ENCODE measurements around the gene CACNA1H. TPM values are rescaled to one million over a fixed set of nuclear protein-coding genes. Genes with fewer than 3 reads are reported as not detected.
A peak's percentile ranks its signal among the peaks of the same experiment; 100 is the strongest.
"Not testable (repeated sequence)": the region's sequence is repeated elsewhere in the genome, so short reads cannot be mapped to it uniquely, and the experiment has no call there.

CACNA1H gene
- total RNA-seq, 2 experiments from 2014 or later = 0.86 to 0.98 TPM

DNA sequence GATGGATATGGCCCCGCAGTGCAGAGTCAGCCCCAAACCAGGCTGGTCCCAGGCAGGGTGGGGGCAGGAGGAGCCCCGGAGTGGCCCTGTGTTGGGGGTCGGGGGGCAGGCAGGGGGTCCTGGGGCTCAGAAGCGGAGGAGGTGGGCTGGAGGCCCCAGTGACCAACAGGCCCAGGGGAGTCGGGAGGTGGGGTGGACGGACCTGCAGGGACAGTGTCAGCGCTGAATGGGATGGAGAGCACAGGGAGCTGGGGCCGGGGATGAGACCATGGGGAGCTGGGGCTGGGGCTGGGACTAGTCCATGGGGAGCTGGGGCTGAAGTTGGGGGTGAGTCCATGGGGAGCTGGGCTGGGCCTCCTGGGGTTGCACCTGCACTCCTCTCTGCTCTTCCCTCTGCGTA lies 86.7 kb downstream of the CACNA1H start:
- intact Hi-C loops (cut with DNase I, micrococcal nuclease); H3K4me1 Mint-ChIP-seq; H3K27me3 Mint-ChIP-seq; CTCF ChIA-PET; H3K9me3 Mint-ChIP-seq (ENCODE audit: low read depth); H3K27ac Mint-ChIP-seq; H3K4me3 Mint-ChIP-seq; POLR2A ChIA-PET; H3K36me3 Mint-ChIP-seq (ENCODE audit: low read depth); ATAC-seq; DNase-seq: not testable (repeated sequence)

DNA sequence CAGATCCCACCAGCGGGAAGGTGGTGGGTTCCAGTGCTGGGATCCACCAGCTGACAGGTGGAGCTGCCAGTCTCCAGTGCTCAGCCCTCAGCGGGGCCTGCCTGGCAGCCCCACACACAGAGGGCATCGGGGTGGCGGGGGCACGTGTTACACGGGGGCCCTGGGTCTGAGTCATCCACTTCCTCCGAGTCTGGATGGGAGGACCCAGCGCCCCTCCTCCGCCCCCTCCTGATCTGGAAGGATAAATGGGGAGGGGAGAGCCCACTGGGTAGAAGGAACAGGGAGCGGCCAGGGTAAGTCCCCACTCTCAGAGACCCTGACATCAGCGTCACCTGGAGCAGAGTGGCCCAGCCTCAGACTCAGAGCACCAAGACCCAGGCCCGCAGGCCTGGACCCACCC lies 87.5 kb downstream of the CACNA1H start, which contains the start of gene TPSAB1:
Gene TPSAB1 (plus strand): TSS at position 270 of the 400 bp plus-strand sequence. CDS start 234 bp downstream, outside the sequence.
- intact Hi-C loops (cut with DNase I, micrococcal nuclease); POLR2A ChIA-PET; ATAC-seq: not testable (repeated sequence)

DNA sequence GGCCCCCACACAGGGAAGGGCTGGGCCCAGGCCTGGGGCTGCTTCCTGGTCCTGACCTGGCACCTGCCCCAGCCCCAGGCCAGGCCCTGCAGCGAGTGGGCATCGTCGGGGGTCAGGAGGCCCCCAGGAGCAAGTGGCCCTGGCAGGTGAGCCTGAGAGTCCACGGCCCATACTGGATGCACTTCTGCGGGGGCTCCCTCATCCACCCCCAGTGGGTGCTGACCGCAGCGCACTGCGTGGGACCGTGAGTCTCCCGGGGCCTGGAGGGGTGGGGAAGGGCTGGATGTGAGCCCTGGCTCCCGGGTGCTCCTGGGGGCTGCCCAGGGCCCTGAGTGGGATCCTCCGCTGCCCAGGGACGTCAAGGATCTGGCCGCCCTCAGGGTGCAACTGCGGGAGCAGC lies 88.2 kb downstream of the CACNA1H start:
- POLR2A ChIA-PET; intact Hi-C loops (cut with DNase I, micrococcal nuclease); CTCF ChIA-PET: not testable (repeated sequence)

More for the DNA sequence above, 87.5 kb downstream of the CACNA1H start, which contains the start of gene TPSAB1:
- CTCF ChIA-PET; H3K9me3 Mint-ChIP-seq (ENCODE audit: low read depth); H3K27me3 Mint-ChIP-seq; H3K36me3 Mint-ChIP-seq (ENCODE audit: low read depth); H3K27ac Mint-ChIP-seq; H3K4me3 Mint-ChIP-seq; DNase-seq; H3K4me1 Mint-ChIP-seq: not testable (repeated sequence)

DNA sequence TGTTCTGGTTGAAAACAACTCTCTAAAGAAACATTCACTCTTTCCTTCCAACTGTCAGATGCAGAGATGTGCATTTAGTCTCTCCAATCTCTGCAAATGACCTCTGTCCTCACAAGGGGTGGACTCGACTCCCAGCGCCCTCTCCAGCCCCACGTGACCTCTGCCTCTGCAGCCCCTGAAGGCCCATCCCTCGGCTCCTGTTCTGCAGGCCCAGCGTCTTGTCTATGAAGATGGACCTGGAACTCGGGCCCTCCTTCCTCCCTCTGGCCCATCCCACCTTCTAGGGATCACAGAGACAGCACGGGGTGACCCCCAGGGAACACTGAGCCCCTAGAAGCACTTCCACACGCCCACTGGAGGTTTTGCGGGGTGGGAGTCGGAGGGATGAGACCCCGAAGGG lies 90.5 kb downstream of the CACNA1H start:
- H3K36me3 Mint-ChIP-seq (ENCODE audit: low read depth); H3K27ac Mint-ChIP-seq: not testable (repeated sequence)

More for the DNA sequence above, 88.2 kb downstream of the CACNA1H start:
- not testable (repeated sequence) for H3K36me3 Mint-ChIP-seq (ENCODE audit: low read depth); H3K27ac Mint-ChIP-seq; ATAC-seq; H3K27me3 Mint-ChIP-seq; DNase-seq; H3K4me1 Mint-ChIP-seq; H3K9me3 Mint-ChIP-seq (ENCODE audit: low read depth); H3K4me3 Mint-ChIP-seq

DNA sequence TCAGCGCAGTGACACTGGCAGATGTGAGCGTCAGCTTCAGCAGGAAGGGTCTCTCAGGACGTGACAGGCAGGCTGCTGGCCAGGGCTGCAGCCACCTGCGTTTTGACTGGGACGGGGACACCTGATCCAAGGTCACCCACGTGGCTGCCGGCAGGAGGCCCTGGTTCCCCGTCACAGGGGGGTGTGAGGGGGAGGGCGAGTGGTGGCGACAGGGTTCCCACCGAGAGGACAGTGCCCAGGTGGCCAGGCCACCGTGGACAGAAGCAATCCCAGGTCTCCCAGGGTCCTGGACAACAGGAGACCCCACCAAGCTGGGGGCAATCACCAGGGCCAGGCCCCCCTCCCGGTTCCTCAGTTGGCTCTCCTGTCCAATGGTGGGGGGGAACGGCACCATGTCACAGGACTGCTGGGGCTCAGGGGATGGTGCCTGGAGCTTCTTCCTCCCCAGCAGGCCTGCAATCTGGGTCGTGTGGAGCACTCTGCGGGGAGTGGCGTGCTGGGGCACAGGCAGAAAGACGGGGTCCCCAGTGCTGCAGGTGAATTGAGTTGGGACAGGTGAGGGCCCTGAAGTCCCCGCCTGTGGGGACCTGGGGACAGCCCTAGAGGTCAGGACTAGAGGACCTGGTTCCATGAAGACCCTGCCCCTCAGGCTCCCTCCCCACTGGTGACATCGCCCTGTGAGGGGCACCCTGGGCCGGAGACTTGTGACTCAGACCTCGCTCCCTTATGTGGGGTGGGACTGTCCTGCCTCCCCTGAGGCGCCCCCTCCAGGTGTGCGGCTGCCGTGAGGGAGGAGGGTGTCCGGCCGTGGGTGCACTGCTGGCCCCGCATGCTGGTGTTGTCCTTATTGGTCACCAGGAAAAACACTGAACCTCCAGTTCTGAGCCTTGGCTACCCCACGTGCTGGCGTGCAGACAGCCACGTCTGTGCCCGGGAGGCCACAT lies 91.3 kb downstream of the CACNA1H start:
- DNase-seq; intact Hi-C loops (cut with DNase I, micrococcal nuclease); ATAC-seq; H3K4me3 Mint-ChIP-seq; H3K27me3 Mint-ChIP-seq; H3K4me1 Mint-ChIP-seq; H3K36me3 Mint-ChIP-seq (ENCODE audit: low read depth); H3K27ac Mint-ChIP-seq; POLR2A ChIA-PET; H3K9me3 Mint-ChIP-seq (ENCODE audit: low read depth): not testable (repeated sequence)
- CTCF ChIA-PET = interaction anchor here (0.6 kb wide), 1 partner anchor 134 kb away, joined by 3 read pairs; no protein-coding TSS in a partner anchor

More for the DNA sequence above, 90.5 kb downstream of the CACNA1H start:
- CTCF ChIA-PET; DNase-seq; H3K4me3 Mint-ChIP-seq; ATAC-seq; H3K4me1 Mint-ChIP-seq; intact Hi-C loops (cut with DNase I, micrococcal nuclease); H3K9me3 Mint-ChIP-seq (ENCODE audit: low read depth); H3K27me3 Mint-ChIP-seq; POLR2A ChIA-PET: not testable (repeated sequence)

DNA sequence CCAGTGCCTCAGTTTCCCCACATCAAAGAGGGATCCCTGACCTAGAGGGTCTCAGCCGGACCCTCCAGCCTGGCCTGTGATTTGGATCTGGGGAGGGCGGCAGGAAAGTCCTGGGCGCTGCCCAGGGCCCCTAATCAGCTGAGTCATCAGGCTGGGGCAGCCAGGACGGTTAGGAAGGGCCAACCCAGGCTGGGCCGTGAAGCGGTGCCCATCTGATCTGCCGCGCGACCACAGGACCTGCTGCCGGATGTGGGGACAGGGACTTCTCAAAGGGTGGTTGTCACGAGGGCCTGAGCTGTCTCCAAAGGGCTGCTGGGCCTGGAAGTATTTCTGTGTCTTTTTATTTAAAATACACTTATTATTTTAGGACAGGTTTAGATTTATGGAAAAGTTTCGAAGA lies 92.0 kb downstream of the CACNA1H start:
- Mint-ChIP-seq H3K27me3 (peaks cover 8% of the 10 kb centered on the region), H3K27ac (no peak overlapping the region), H3K9me3 (ENCODE audit: low read depth) (no peaks in the 10 kb centered on the region), H3K4me3 (no peak overlapping the region), H3K4me1 (no peaks in the 10 kb centered on the region), H3K36me3 (ENCODE audit: low read depth) (no peaks in the 10 kb centered on the region)
- no peak for ATAC-seq
- ChIA-PET CTCF (interaction anchor here (0.5 to 0.6 kb wide), 2 partner anchors 133 to 682 kb away, joined by 3 read pairs; no protein-coding TSS in a partner anchor), POLR2A (no interaction called here)
- intact Hi-C loops (cut with DNase I, micrococcal nuclease) = no loop called here
- DNase-seq = peak; percentile 36

DNA sequence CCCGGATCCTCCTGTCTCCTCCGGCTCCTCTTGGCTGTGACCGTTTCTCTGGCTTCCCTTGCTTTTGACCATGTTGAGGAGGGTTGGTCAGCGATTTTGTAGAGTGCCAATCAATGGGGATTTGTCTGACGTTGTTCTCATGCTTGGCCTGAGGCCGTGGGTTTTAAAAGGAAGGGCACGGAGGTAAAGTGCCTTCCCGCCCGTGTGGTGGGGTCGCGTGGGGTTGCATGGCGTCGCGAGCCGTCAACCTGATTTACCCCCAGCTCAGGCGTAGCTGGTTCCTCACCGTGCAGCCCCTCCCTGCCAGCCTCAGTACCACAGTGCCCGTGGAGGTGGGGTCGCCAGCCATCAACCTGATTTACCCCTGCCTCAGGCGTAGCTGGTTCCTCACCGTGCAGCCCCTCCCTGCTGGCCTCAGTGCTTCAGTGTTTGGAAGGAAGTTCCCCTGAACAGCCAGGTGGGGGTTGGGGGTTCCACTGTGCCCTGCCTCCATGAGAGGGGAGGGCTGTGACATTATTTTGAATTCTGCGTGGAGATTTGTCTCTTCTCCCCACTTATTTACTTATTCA lies 92.6 kb downstream of the CACNA1H start:
- no peaks in the 10 kb centered on the region for H3K36me3 Mint-ChIP-seq (ENCODE audit: low read depth)
- no peak overlapping the region for H3K4me3 Mint-ChIP-seq
- ATAC-seq (no peak), DNase-seq (no peak)
- H3K9me3 Mint-ChIP-seq (ENCODE audit: low read depth) = no peaks in the 10 kb centered on the region
- no peaks in the 10 kb centered on the region for H3K4me1 Mint-ChIP-seq
- peaks cover 8% of the 10 kb centered on the region for H3K27me3 Mint-ChIP-seq
- CTCF ChIA-PET = interaction anchor here (0.5 kb wide), 2 partner anchors 140 to 682 kb away, joined by 3 read pairs; no protein-coding TSS in a partner anchor
- H3K27ac Mint-ChIP-seq = no peak overlapping the region
- intact Hi-C loops (cut with DNase I, micrococcal nuclease) = no loop called here
- POLR2A ChIA-PET = no interaction called here

DNA sequence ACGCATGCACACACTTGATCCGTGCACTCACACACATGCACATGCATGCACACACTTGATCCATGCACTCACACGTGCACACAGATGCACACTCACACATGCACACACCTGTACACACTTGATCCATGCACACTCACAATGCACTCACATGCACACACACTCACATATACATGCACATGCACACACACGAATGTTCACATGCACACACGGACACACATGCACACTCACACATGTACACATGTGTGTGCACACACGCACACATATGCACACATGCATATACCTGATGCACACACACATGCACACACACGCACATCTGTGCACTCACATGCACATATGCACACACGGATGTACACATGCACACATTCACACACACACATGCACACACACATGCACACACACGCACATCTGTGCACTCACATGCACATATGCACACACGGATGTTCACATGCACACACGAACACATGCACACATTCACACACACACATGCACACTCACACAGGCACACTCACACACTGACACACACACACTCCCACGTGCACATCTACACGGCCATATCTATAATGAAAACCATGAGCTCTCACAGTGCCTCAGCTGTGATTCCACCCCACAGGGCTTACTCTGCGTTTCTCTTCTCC lies 95.1 kb downstream of the CACNA1H start:
- CTCF ChIA-PET; ATAC-seq; POLR2A ChIA-PET; intact Hi-C loops (cut with DNase I, micrococcal nuclease); H3K4me1 Mint-ChIP-seq; H3K9me3 Mint-ChIP-seq (ENCODE audit: low read depth); DNase-seq; H3K27me3 Mint-ChIP-seq; H3K4me3 Mint-ChIP-seq; H3K36me3 Mint-ChIP-seq (ENCODE audit: low read depth); H3K27ac Mint-ChIP-seq: not testable (repeated sequence)

DNA sequence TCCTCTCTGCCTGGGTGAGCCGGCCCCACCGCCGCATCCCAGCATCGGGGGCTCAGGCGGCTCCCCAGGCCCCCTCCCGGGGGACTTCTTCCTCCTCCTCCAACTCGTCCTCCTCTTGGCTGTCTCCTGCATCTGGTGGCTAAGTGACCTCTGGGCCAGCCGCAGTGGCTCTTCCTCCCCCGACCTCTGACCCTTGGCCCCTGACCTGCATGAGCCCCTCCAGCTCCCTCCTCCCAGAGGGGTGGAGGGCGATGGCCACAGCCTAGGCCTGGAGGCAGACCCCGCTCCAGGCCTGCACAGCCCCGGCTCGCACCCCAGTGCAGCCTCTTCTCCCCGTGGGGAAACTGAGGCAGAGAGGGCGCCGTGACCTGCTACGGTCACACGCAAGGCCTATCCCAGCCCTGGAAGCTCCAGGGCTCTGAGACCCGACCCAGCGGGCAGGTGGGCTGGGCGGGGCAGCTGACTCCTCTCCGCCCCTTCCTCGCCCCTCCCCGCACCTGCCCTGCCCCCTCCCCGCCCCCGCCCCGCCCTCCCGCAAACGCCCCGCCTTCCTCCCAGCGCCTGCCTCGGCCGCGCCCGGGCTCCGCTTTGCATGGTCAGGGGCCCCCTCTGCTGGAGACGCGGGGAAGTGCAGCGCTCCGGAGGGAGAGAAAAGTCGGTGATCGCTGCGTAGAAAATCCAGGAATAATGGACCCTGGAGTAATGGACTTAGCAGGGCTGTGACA lies 96.3 kb downstream of the CACNA1H start:
- ATAC-seq = peak; percentile 74

DNA sequence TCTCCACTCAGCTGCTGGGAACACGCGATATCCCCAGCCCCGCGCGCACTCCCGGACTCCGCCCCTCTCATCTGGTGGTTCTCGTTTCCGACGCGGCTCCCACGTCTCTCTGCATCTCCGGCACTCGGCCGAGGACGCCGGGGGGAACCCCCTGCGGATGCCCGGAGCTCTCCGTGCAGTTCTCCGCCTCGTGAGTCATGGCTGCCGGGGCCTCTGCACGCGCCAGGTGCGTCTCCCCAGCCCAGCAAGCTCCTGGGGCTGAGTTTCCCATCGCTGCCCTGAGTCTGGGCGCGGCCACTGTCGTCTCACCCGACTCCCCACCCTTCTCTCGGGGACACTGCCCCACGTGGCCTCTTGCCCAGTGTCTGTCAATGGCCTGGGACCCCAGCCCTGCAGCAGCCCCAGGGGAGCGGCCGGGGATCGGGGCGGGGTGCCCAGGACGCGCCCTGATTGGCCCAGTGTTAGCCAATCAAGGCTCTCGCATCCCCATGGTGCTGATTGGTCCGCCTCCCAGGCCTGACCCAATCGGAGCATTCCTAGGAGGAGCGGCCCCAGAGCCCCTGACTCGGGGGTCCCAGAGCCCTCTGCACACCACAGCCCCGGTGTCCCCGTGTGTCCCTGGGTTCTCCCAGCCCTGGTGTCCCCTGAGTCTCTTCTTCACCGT lies 100.9 kb downstream of the CACNA1H start:
- DNase-seq; CTCF ChIA-PET; H3K4me3 Mint-ChIP-seq; H3K27ac Mint-ChIP-seq; H3K36me3 Mint-ChIP-seq (ENCODE audit: low read depth); H3K27me3 Mint-ChIP-seq; intact Hi-C loops (cut with DNase I, micrococcal nuclease); H3K4me1 Mint-ChIP-seq; H3K9me3 Mint-ChIP-seq (ENCODE audit: low read depth); POLR2A ChIA-PET: not testable (repeated sequence)
- ATAC-seq = peak; percentile 64

More for the DNA sequence above, 96.3 kb downstream of the CACNA1H start:
- H3K36me3 Mint-ChIP-seq (ENCODE audit: low read depth); intact Hi-C loops (cut with DNase I, micrococcal nuclease); H3K4me1 Mint-ChIP-seq; CTCF ChIA-PET; H3K27ac Mint-ChIP-seq; DNase-seq; POLR2A ChIA-PET; H3K4me3 Mint-ChIP-seq; H3K9me3 Mint-ChIP-seq (ENCODE audit: low read depth); H3K27me3 Mint-ChIP-seq: not testable (repeated sequence)

DNA sequence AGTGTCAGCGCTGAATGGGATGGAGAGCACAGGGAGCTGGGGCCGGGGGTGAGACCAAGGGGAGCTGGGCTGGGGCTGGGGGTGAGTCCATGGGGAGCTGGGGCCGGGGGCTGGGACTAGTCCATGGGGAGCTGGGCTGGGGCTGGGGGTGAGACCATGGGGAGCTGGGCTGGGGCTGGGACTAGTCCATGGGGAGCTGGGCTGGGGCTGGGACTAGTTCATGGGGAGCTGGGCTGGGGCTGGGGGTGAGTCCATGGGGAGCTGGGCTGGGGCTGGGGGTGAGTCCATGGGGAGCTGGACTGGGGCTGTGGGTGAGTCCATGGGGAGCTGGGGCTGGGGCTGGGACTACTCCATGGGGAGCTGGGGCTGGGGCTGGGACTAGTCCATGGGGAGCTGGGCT lies 101.9 kb downstream of the CACNA1H start:
- CTCF ChIA-PET; POLR2A ChIA-PET; H3K9me3 Mint-ChIP-seq (ENCODE audit: low read depth); H3K4me3 Mint-ChIP-seq; H3K4me1 Mint-ChIP-seq; DNase-seq; H3K27me3 Mint-ChIP-seq; intact Hi-C loops (cut with DNase I, micrococcal nuclease); ATAC-seq; H3K36me3 Mint-ChIP-seq (ENCODE audit: low read depth); H3K27ac Mint-ChIP-seq: not testable (repeated sequence)
